Astrocyte (in vitro differentiated cells and primary cell): Measurements from ENCODE around the gene TMIGD2. TPM values are rescaled to one million over a fixed set of nuclear protein-coding genes. Genes with fewer than 3 reads are reported as not detected.
"Not testable (repeated sequence)": the region's sequence is repeated elsewhere in the genome, so short reads cannot be mapped to it uniquely, and the experiment has no call there.

Experiments
- DNase-seq: peaks from one replicate; pipeline ENCODE4 v3.0.0-alpha.2; 2010; ENCODE audit warnings: low read depth
- FAIRE-seq: peaks from 2 replicates; lab custom pipeline; 2011; peaks lifted over from hg19 to GRCh38; lab: Jason Lieb, UNC
- H2AFZ ChIP-seq: 2 replicates; pipeline ENCODE4 v1.6.0; 2012; ENCODE audit warnings: low read depth, low read length, inconsistent platforms
- H3K27ac ChIP-seq: 2 replicates; pipeline ENCODE4 v1.5.1; 2011; ENCODE audit warnings: low read depth, low read length, inconsistent platforms
- H3K27me3 ChIP-seq: 2 replicates; pipeline ENCODE4 v1.6.0; 2011; ENCODE audit warnings: low read length, inconsistent platforms; ENCODE audit not compliant: insufficient read depth
- H3K36me3 ChIP-seq: 2 replicates; pipeline ENCODE4 v1.5.1; 2011; ENCODE audit warnings: low read length, inconsistent platforms; ENCODE audit not compliant: insufficient read depth
- H3K4me1 ChIP-seq: 2 replicates; pipeline ENCODE4 v1.5.1; 2011; ENCODE audit warnings: low read length, inconsistent platforms; ENCODE audit not compliant: insufficient read depth
- H3K4me2 ChIP-seq: 2 replicates; pipeline ENCODE4 v1.6.0; 2012; ENCODE audit warnings: low read length, inconsistent platforms
- H3K4me3 ChIP-seq: 2 replicates; pipeline ENCODE4 v1.5.1; 2011; ENCODE audit warnings: low read depth, mild to moderate bottlenecking, low read length, inconsistent platforms; ENCODE audit not compliant: insufficient read depth
- H3K79me2 ChIP-seq: 2 replicates; pipeline ENCODE4 v1.6.0; 2012; ENCODE audit warnings: mild to moderate bottlenecking, low read length, inconsistent platforms; ENCODE audit not compliant: insufficient read depth
- H3K9ac ChIP-seq: 2 replicates; pipeline ENCODE4 v1.6.0; 2012; ENCODE audit warnings: mild to moderate bottlenecking, low read length, inconsistent platforms
- H3K9me3 ChIP-seq: 2 replicates; pipeline ENCODE4 v1.5.1; 2012; ENCODE audit warnings: low read depth, mild to moderate bottlenecking, low read length, inconsistent platforms; ENCODE audit not compliant: insufficient read depth
- H4K20me1 ChIP-seq: 2 replicates; pipeline ENCODE4 v1.6.0; 2012; ENCODE audit warnings: low read length, inconsistent platforms; ENCODE audit not compliant: insufficient read depth
- H3K27ac Mint-ChIP-seq: one replicate; pipeline ENCODE4 v1.8.0; 2021; ENCODE audit warnings: mild to moderate bottlenecking, mixed read lengths; ENCODE audit not compliant: unreplicated experiment
- H3K27me3 Mint-ChIP-seq: one replicate; pipeline ENCODE4 v1.8.0; 2021; ENCODE audit warnings: low read depth, mixed read lengths; ENCODE audit not compliant: unreplicated experiment
- H3K36me3 Mint-ChIP-seq: one replicate; pipeline ENCODE4 v1.8.0; 2021; ENCODE audit warnings: low read depth, mixed read lengths; ENCODE audit not compliant: unreplicated experiment
- H3K4me1 Mint-ChIP-seq: one replicate; pipeline ENCODE4 v1.8.0; 2021; ENCODE audit warnings: low read depth, mixed read lengths; ENCODE audit not compliant: unreplicated experiment
- H3K4me3 Mint-ChIP-seq: one replicate; pipeline ENCODE4 v1.8.0; 2021; ENCODE audit warnings: mild to moderate bottlenecking, moderate library complexity, mixed read lengths; ENCODE audit not compliant: unreplicated experiment
- H3K9me3 Mint-ChIP-seq: one replicate; pipeline ENCODE4 v1.8.0; 2021; ENCODE audit warnings: mild to moderate bottlenecking, mixed read lengths; ENCODE audit not compliant: unreplicated experiment
- EZH2 ChIP-seq: IDR thresholded peaks from 2 replicates; pipeline ENCODE4 v1.6.1; 2012; ENCODE audit warnings: mild to moderate bottlenecking, low read length, inconsistent platforms; ENCODE audit not compliant: insufficient read depth
- total RNA-seq: library from RNA; stranded (reverse); gene quantifications from 2 replicates; pipeline ENCODE4 v1.2.1, GENCODE V29; 2021
- TF ChIP-seq, protein P1 (sequence below): IDR thresholded peaks from 2 replicates; pipeline ENCODE4 v1.5.1; 2011; ENCODE audit warnings: low read depth, mild to moderate bottlenecking, inconsistent platforms, low read length, moderate library complexity; ENCODE audit not compliant: insufficient read depth

The TMIGD2 gene
- total RNA-seq, 1 donor from 2014 or later, result not detected

DNA sequence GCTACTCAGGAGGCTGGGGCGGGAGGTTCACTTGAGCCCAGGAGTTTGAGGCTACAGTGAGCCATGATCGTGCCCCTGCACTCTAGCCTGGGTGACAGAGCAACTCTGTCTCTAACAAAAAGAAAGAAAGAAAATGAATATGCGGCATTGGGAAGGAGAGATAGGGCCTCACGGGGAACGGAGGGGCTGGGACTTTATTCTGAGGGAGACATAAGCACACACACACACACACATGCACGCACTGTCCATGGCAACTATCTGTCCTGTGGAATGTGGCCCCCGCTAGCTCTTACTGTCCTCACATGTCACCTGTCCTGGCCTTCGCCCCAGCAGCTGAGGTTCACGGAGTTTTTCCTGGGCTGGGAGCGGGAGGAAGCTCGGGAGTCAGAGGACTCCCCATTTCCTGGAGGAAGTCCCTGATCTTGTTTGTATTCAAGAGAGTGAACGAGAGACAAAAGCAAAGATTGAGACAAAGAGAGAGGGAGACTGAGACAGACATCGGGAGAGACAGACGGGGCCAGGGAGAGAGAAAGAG lies 35.8 kb upstream of the TMIGD2 start:
- H3K9me3 ChIP-seq, result no peaks in the 10 kb centered on the region
- H3K9ac ChIP-seq, result peak overlapping the region; percentile 67
- no peak for FAIRE-seq
- Mint-ChIP-seq H3K9me3 (peaks cover 9% of the 10 kb centered on the region), H3K4me1 (peaks cover 5% of the 10 kb centered on the region), H3K36me3 (peaks cover 4% of the 10 kb centered on the region), H3K4me3 (no peak overlapping the region), H3K27ac (peak overlapping the region; percentile 47), H3K27me3 (peaks cover 5% of the 10 kb centered on the region)
- TF ChIP-seq, protein P1, sequence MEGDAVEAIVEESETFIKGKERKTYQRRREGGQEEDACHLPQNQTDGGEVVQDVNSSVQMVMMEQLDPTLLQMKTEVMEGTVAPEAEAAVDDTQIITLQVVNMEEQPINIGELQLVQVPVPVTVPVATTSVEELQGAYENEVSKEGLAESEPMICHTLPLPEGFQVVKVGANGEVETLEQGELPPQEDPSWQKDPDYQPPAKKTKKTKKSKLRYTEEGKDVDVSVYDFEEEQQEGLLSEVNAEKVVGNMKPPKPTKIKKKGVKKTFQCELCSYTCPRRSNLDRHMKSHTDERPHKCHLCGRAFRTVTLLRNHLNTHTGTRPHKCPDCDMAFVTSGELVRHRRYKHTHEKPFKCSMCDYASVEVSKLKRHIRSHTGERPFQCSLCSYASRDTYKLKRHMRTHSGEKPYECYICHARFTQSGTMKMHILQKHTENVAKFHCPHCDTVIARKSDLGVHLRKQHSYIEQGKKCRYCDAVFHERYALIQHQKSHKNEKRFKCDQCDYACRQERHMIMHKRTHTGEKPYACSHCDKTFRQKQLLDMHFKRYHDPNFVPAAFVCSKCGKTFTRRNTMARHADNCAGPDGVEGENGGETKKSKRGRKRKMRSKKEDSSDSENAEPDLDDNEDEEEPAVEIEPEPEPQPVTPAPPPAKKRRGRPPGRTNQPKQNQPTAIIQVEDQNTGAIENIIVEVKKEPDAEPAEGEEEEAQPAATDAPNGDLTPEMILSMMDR, result no peak
- TF ChIP-seq EZH2, result no peak
- H2AFZ ChIP-seq, result peak overlapping the region; percentile 78
- peak; percentile 27 for DNase-seq
- H3K79me2 ChIP-seq, result no peaks in the 10 kb centered on the region
- no peak overlapping the region for H3K27ac ChIP-seq
- peak overlapping the region; percentile 87 for H3K4me2 ChIP-seq
- peak overlapping the region; percentile 52 for H3K4me3 ChIP-seq
- H4K20me1 ChIP-seq, result no peaks in the 10 kb centered on the region
- no peaks in the 10 kb centered on the region for H3K27me3 ChIP-seq
- H3K4me1 ChIP-seq, result peaks cover 12% of the 10 kb centered on the region
- no peaks in the 10 kb centered on the region for H3K36me3 ChIP-seq

DNA sequence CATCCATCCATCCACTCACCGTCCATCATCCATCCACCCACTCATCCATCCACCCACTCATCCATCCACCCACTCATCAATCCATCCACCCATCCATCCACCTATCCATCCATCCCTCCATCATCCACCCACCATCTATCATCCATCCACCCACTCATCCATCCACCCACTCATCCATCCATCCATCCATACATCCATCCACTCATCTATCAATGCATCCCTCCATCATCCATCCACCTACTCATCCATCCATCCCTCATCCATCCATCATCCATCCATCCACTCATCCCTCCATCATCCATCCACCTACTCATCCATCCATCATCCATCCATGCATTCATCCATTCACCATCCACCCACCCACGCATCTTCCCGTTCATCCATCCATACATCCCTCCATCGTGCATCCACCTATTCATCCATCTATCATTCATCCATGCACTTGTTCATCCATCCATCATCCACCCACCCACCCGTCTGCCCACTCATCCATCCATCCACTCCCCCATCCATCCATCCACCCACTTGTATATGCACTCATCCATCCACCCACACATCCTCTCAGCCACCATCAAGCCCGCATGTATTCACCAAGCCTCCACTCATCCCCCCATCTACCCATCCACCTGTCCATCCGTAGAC lies 32.9 kb upstream of the TMIGD2 start:
- H3K9ac ChIP-seq, result no peak overlapping the region
- H3K9me3 ChIP-seq, result no peaks in the 10 kb centered on the region
- FAIRE-seq (no peak), DNase-seq (no peak)
- H3K4me1 Mint-ChIP-seq, result peaks cover 2% of the 10 kb centered on the region
- H3K36me3 ChIP-seq, result no peaks in the 10 kb centered on the region
- no peak for TF ChIP-seq EZH2
- TF ChIP-seq, protein P1, result no peak
- H2AFZ ChIP-seq, result no peak overlapping the region
- peaks cover 5% of the 10 kb centered on the region for H3K27me3 Mint-ChIP-seq
- no peak overlapping the region for H3K4me2 ChIP-seq
- no peak overlapping the region for H3K4me3 Mint-ChIP-seq
- no peaks in the 10 kb centered on the region for H4K20me1 ChIP-seq
- H3K27me3 ChIP-seq, result no peaks in the 10 kb centered on the region
- H3K4me1 ChIP-seq, result peaks cover 6% of the 10 kb centered on the region
- no peak overlapping the region for H3K4me3 ChIP-seq
- H3K27ac ChIP-seq, result no peak overlapping the region
- peaks cover 9% of the 10 kb centered on the region for H3K9me3 Mint-ChIP-seq
- no peaks in the 10 kb centered on the region for H3K79me2 ChIP-seq
- H3K27ac Mint-ChIP-seq, result no peak overlapping the region
- peaks cover 4% of the 10 kb centered on the region for H3K36me3 Mint-ChIP-seq

DNA sequence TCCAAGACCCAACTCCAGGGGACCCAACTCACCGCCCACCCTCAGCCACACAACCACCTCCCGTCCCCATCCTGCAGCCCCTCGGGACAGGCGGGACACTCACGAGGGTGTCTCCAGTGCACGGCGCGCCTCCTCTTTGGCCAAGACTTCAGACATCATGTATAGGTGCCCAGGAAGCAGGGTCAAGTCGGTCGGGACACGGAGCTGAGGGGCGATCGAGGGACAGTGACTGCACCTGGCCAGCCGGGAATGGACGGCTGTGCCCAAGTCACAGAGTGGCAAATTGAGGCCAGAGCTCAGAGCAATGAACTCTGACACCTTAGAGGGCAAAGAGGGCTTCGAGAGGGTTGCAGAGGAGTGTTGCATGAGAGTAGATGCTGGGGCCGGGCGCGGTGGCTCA lies 27.7 kb upstream of the TMIGD2 start:
- Histone ChIP-seq H3K36me3 (no peaks in the 10 kb centered on the region), H3K9ac (no peak overlapping the region), H4K20me1 (no peaks in the 10 kb centered on the region), H3K27me3 (no peaks in the 10 kb centered on the region), H3K9me3 (no peaks in the 10 kb centered on the region), H3K79me2 (no peaks in the 10 kb centered on the region), H3K4me2 (no peak overlapping the region), H3K27ac (no peak overlapping the region), H2AFZ (no peak overlapping the region), H3K4me1 (peaks cover 3% of the 10 kb centered on the region), H3K4me3 (no peak overlapping the region)
- Mint-ChIP-seq H3K4me1 (peaks cover 2% of the 10 kb centered on the region), H3K9me3 (no peaks in the 10 kb centered on the region), H3K36me3 (peaks cover 5% of the 10 kb centered on the region), H3K27ac (no peak overlapping the region), H3K27me3 (no peaks in the 10 kb centered on the region), H3K4me3 (no peak overlapping the region)
- no peak for FAIRE-seq
- no peak for DNase-seq
- no peak for TF ChIP-seq EZH2
- TF ChIP-seq, protein P1, result no peak

DNA sequence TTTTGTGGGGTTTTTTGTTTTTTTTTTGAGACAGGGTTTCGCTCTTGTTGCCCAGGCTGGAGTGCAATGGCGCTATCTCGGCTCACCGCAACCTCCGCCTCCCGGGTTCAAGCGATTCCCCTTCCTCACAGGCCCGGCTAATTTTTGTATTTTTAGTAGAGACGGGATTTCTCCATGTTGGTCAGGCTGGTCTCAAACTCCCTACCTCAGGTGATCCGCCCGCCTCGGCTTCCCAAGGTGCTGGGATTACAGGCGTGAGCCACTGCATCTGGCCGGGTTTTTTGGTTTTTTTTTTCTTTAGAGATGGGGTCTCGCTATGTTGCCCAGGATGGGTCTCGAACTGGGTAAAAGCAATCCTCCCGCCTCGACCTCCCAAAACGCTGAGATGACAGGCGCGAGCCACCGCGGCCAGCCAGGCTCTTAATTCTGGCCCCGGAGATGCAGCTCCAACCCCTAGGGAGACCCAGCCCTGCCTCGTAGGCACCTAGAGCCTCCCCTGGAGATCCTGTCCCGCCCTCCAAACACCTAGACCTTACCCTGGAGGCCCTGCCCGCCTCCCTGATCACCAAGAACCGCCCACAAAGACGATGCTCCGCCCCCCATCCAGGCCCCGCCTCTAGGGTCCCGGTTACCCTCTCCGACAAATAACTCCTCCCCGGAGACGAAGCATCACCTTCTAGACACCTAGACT lies 26.9 kb upstream of the TMIGD2 start:
- not testable (repeated sequence) for FAIRE-seq, DNase-seq, H3K4me1 Mint-ChIP-seq, H3K27me3 ChIP-seq, H4K20me1 ChIP-seq, H3K9me3 Mint-ChIP-seq, H3K36me3 Mint-ChIP-seq, H3K27me3 Mint-ChIP-seq, H3K9me3 ChIP-seq, H3K79me2 ChIP-seq, H3K27ac Mint-ChIP-seq, H3K4me1 ChIP-seq, H3K36me3 ChIP-seq, H3K27ac ChIP-seq
- H2AFZ ChIP-seq, result peak overlapping the region; percentile 85
- peak overlapping the region; percentile 84 for H3K4me2 ChIP-seq
- peak overlapping the region; percentile 49 for H3K4me3 ChIP-seq
- peak overlapping the region; percentile 57 for H3K9ac ChIP-seq
- H3K4me3 Mint-ChIP-seq, result peak overlapping the region; percentile 82
